Hepatocyte (in vitro differentiated cells): ENCODE data around the gene AGAP5.

Experiments
- EZH2 ChIP-seq: fragments of 200-600 bp; sonication (generic); IDR thresholded peaks from 2 replicates; pipeline ENCODE4 v1.6.1; 2016; ENCODE audit warnings: antibody characterized with exemption, mild to moderate bottlenecking, borderline replicate concordance
- EZH2phosphoT487 ChIP-seq: fragments of 200-600 bp; sonication (generic); IDR thresholded peaks from one replicate; pipeline ENCODE4 v1.6.1; 2018; ENCODE audit warnings: antibody characterized with exemption, mild to moderate bottlenecking, low read depth, moderate library complexity; ENCODE audit not compliant: unreplicated experiment, severe bottlenecking
- TF ChIP-seq, protein P1 (sequence below): fragments of 200-600 bp; sonication (generic); IDR thresholded peaks from 2 replicates; pipeline ENCODE4 v1.5.1; 2016; ENCODE audit warnings: antibody characterized with exemption, mild to moderate bottlenecking; ENCODE audit not compliant: poor library complexity

GRCh38 chr10:73643362-73643761, 54.5 kb downstream of the AGAP5 start:
- TF ChIP-seq, protein P1, sequence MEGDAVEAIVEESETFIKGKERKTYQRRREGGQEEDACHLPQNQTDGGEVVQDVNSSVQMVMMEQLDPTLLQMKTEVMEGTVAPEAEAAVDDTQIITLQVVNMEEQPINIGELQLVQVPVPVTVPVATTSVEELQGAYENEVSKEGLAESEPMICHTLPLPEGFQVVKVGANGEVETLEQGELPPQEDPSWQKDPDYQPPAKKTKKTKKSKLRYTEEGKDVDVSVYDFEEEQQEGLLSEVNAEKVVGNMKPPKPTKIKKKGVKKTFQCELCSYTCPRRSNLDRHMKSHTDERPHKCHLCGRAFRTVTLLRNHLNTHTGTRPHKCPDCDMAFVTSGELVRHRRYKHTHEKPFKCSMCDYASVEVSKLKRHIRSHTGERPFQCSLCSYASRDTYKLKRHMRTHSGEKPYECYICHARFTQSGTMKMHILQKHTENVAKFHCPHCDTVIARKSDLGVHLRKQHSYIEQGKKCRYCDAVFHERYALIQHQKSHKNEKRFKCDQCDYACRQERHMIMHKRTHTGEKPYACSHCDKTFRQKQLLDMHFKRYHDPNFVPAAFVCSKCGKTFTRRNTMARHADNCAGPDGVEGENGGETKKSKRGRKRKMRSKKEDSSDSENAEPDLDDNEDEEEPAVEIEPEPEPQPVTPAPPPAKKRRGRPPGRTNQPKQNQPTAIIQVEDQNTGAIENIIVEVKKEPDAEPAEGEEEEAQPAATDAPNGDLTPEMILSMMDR: no peak
- TF ChIP-seq EZH2 (no peak), EZH2phosphoT487 (no peak)
